Activated CD8-positive, alpha-beta memory T cell treated with anti-CD3 and anti-CD28 coated beads, Interleukin-2, amount 50 U/mL, for 48 hours (primary cell): ENCODE data around the gene LINGO3.

Experiments used
- DNase-seq: peaks from one replicate; pipeline ENCODE4 v3.0.0-alpha.2; 2020

The LINGO3 gene

DNA sequence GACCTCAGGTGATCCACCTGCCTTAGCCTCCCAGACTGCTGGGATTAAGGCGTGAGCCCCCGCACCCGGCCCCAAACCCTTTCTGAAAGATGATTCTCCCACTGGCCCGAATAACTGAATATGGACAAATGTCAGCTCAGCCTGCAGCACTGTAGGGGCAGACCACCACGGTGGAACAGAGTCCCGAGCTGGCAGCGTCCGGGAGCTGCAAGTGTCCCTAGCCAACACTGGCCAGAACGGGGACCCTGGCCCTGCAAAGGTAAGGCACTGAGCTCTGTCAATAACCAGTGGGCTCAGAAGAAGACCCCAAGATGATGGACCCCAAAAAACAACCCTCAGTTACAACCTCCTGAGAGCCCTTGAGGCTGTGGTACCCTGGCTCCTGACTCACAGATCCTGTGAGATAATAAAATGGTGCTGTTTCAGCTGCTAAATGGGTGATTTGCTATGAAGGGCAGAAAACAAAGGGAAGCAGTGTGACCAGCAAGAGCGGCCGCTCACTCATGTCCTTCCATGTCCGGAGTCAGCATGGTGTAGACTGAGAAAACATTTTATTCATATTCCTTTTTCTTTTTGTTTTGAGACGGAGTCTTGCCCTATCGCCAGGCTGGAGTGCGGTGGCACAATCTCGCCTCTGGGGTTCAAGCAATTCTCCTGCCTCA is 18.9 kb upstream of the LINGO3 start:
- no peak for DNase-seq

DNA sequence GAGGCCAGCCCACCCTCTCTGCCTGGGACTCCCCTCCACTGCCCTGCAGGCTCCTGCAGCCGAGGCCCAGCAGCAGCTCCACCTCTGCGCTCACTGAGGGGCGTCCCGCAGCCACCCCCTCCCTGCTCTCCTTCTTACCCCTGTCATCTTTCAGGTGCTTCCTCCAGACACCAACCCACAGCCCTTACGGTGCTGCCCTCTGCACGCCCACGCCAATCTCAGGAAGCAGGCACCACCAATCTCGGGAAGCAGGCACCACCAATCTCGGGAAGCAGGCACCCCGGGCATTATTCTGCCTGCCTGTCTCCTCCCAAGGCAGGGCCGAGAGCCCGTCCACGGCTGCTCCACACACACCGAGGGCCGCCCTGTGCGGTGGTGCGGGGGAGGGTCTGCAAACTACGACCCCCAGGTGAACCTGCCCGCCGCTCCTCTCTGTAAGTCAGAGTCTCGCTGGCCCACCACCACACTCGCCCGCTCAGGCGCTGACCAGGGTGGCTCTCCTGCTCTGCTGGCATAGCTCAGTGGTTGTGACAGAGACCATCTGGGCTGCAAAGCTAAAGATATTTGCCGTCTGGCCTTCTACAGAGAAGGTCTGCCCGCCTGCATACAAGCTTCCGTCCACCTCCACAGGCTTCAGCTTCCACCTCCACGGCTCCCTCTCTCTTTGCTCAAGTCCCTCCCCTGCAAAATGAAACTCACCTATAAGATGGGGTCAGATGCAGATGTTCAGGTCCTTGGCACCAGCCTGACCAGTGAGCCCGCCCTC is 17.5 kb upstream of the LINGO3 start:
- DNase-seq, result no peak

DNA sequence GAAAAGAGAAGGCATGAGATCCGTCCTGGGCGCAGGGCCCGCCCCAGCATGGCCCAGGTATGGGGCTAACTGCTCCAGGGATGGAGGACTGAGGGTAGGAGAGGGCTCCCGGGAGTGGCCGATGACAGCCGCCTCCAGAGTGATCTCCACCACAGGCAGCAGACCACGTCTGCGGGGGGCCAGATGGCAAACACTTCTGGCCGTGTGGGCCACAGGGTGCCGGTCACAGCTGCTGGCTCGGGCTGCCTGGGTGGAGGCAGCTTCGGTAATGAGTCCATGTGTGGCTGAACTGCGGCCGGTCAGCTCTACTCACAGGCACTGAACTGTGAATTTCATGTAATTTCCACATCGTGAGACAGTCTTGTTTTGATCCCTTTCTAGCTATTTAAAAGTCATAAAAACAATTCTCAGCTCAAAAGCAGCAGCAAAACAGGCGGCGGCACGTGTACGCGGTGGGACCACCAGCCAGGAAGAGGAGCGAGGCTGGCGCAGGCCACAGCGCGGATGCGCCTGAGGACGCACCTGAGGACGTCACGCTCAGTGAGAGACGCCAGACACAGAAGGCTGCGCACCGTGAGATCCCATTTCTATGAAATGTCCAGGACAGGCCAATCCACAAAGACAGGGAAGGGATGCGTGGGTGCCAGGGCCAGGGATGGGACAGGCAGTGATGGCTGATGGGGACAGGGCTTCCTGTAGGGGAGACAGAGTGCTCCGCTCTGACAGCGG is 16.4 kb upstream of the LINGO3 start:
- no peak for DNase-seq

DNA sequence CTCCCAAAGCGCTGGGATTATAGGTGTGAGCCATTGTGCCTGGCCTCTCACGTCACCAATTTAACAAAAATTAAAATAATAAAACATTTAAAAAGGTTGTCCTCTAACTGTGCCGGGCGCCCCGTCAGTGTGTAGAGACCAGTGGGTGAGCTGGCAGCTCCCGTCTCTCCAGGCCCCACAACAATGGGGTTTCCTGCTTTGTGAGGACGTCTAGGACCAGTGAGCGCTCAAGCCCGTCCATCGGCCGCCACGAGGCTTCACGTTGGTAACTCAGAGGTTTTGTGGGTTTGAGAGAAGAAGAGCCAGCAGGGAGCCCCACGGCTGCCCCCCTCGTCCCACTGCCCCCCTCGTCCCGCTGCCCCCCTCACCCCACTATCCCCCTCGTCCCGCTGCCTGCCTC is 15.8 kb upstream of the LINGO3 start:
- no peak for DNase-seq

DNA sequence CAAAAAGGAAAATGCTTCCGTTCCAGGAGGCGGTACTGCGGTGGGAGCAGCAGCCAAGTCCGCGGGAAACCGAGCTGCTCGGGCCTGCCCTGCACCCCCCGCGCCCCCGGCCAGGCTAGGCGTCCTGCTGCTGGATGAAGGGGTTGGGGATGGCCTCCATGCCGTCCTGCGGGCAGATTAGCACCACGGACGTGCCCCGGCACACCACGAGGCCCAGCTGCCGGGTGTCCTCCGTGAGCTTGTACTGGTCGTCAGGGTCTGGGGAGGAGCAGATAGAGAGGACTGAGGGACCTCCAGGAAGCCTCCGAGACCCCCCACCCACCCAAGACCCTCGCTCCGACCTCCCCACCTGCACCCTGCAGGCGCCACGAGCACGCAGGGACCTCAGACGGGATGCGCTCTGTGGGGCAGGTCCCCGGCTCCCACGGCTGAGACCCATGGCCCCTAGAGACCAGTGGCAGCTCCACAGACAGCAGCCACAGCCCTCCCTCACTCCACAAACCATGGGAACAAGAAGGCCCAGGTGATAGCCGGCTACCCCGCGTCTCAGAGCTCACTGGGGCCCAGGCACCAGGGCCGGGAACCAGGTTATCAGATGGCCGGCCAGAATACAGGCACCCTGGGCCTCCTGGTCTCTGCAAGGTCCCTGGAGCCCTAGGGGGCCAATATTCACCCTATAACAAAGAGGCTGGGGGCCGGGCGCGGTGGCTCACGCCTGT is 13.8 kb upstream of the LINGO3 start:
- no peak for DNase-seq

DNA sequence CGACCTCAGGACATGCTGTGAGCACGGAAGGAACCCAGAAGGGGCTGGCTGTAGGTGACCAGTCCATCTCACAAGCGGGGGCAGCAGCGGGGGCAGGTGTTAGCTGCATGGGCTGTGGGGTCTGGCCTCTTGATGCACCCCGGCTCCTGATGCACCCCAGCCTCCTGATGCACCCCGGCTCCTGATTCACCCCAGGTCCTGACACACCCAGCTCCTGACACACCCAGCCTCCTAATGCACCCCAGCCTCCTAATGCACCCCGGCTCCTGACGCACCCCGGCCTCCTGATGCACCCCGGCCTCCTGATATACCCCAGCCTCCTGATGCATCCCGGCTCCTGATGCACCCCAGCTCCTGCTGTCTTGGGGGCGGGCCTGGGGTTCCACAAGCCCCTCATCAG is 13.0 kb upstream of the LINGO3 start:
- DNase-seq, result no peak

DNA sequence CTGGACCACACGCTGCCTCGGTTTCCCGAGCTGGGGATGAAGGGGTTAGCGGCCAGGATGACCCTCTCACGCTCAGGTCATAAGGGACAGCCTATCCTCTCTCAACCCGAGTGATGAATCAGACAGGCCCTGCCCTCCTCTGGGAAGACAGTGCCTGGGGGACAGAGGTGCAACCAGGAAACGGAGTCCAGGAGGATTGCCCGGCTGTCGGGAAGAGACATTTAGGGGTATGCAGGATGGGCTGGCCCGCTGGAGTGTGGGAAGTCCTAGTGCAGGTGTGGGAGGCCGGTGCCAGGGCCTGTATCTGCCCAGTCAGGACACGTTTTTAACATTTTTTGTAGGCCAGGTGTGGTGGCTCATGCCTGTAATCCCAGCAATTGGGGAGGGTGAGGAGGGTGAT is 12.1 kb upstream of the LINGO3 start:
- no peak for DNase-seq

DNA sequence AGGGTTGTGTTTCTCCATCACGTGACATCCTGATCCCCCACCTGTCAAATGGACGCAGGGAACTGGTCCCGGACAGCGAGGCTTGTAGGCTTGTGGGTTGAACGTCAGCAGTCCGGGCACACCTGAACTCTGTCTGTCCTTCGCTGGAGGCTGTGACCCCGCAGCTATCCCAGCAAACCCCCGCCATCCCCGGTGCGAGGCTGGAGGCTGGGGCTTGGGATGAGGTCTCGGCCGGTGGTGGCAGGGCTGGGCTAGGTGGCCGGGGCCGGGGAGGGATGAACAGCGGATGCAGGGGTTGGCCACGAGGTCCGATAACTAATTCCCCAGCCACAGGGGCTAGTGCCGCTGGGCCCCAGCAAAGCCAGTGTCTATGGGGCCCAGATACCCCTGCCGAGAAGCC is 11.6 kb upstream of the LINGO3 start:
- DNase-seq, result no peak

DNA sequence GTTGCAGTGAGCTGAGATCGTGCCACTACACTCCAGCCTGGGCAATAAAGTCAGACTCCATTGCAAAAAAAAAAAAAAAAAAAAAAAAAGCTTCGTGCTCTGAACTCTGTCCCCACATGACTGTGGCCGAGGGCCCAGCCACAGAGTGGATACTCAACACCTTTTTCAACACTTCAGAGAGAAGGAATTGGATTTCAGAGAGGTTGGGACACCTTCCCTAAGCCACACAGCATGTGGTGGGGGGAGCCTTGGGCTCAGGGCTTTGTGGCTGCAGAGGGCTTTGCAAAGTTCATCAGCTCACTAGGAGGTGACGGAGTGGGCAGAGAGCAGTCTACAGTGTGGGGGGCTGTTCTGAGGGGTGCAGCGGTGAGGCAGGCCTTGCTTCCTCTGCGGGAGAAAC is 11.0 kb upstream of the LINGO3 start:
- DNase-seq, result no peak

DNA sequence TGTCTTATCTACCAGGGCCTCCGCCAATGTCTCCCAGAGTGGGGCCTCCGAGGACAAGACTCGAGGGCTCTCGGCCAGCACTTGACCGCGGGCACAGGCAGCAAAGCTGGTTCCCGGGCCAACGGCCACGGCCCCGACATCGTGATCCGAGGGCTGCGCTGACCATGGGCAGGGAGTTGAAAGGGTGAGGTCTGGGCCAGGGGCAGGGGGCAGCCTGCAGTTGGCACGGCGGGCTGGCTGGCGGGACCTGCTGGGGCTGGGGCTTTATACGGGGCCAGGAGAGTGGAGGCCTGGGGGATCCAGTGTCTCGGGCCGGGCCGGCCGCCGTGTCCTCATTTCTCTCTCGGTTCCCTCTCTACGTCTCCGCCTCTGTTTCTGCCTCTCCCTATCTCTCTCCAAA is 9.8 kb upstream of the LINGO3 start:
- DNase-seq, result no peak

DNA sequence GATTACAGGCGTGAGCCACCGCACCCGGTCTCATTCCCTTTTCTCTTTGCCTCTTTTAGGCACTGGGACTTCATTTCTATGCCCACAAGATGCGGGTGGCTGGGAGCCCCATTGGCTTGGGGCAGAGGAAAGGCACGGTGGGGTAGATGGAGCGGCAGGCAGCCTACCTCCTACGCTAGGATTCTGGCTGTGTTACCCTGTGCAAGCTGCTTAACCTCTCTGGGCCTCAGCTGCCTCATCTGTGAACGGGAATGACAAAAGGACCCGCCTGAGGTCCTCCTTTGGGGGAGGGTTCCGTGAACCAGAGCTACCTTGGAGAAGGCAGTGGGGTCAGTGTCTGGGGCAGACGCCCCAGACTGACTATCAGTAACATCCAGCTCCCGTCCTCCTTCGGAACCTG is 9.3 kb upstream of the LINGO3 start:
- no peak for DNase-seq

DNA sequence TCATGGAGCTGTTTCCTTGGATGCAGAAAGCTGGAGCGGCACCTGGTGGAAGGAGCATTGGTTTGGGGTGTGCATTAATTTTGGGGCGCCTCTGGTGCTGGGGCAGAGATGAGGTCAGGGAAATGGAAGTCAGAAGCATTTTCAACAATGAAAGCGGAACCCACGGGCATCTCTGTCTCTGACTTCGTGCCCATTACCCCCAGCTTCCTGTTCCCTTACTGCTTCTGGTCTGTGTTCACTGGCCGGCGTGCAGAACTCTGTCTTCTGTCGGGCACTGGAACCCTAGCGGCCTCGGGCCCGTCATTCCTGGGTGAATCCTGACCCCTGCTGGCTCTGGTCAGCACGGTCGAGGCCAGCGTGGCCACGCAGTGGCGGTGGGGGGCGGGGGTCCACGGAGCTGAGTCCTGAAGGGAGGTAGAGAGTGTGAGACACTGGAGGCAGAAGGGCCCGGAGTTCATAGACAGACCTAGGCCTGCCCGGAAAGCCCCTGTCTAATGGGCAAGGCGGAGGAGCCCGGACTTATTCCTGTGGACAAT is 7.9 kb upstream of the LINGO3 start:
- no peak for DNase-seq

DNA sequence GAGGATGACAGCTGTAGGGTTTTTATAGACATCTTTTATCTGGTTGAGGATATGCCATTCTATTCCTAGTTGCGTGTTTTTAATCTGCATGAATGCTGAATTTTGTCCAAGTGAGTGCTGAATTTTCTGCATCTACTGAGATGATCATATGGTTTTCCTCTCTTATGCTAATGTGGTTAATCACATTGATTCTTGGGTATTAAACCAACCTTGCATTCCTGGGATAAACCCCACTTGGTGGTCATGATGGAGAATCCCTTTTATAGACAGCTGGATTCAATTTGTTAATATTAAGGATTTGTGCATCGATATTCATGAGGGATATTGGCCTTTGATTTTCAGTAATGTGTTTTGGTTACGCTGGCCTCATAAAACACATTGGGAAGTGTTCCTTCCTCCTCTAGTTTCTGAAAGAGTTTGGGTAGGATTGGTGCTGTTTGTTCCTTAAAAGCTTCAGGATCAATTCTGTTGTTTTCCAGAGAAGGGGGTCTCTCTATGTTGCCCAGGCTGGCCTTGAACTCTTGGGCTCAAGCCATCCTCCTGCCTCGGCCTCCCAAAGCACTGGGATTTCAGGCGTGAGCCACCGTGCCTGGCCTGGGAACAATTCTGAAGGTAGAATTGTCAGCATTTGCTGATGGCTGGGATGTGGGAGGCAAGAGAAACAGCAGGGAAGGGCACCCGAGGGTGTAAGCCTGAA is 7.3 kb upstream of the LINGO3 start:
- DNase-seq, result no peak

DNA sequence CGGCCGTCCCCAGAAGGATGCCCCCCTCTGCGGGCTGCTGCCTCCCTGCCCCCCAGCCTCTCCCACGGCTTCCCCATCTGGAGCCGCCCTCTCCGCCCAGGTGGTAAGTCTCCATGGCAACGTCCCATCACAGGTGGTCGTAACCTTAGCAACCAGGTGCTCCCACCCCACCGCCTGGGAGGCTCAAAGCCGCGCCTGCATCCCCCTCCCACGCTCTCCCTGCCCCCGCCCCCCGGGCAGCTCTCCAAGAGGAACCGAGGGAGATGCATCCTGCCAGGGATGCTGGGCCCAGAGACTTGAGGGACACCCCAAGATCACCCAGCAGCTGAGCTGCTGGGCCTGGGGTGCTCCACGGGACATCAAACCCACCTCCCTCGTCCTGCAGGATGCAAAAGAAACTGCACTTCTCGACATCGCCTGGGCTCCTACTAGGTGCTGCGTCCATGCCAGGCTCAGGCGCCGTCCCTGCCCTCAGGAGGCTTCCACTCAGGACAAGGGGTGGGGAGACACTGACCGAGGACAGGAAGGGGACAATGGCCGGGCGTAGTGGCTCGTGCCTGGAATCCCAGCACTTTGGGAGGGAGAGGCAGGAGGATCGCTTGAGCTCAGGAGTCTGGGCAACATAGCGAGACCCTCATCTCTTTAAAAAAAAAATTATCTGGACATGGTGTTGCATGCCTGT is 5.0 kb upstream of the LINGO3 start:
- DNase-seq, result no peak

DNA sequence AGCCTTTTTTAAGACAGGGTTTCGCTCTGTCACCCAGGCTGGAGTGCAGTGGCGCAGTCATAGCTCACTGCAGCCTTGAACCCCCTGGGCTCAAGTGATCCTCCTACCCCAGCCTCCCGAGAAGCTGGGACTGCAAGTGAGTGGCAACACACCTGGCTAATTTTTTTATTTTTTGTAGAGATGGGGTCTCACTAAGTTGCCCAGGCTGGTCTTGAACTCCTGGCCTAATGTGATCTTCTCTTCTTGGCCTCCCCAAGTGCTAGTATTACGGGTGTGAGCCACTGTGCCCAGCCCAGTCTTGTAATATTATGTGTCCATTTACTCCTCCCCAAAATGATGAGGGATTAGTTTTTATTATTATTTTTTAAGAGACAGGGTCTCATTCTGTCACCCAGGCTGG is 3.1 kb upstream of the LINGO3 start:
- no peak for DNase-seq

DNA sequence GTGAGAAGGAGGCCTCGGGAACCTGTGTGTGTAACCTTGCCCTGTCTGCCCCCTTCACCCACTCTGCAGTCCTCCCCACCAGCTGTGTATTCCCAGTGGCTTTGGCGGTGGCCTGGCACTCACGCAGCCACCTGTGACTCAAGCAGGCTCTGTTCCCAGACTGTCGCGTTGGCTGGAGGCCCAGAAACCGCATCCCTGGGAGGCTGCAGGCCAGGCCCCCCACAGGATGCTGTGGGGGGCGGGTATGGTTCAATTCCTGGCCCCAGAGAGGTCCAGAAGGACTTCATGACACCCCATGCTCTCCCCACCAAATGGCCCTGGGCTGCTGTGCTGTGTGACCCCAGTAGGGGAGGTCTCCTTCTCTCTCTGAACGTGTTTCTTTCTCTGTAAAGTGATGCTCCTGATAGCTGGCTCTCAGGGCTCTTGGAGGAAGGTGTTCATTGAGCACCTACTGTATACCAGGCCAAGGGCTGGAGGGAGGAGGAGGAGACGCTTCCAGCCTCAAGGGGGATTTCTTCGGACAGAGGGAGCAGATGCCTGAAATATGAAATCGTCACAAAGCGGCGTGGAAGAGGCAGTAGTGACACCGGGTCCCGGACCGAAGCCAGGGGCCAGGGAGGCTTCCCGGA is 1.9 kb upstream of the LINGO3 start:
- DNase-seq, result no peak

DNA sequence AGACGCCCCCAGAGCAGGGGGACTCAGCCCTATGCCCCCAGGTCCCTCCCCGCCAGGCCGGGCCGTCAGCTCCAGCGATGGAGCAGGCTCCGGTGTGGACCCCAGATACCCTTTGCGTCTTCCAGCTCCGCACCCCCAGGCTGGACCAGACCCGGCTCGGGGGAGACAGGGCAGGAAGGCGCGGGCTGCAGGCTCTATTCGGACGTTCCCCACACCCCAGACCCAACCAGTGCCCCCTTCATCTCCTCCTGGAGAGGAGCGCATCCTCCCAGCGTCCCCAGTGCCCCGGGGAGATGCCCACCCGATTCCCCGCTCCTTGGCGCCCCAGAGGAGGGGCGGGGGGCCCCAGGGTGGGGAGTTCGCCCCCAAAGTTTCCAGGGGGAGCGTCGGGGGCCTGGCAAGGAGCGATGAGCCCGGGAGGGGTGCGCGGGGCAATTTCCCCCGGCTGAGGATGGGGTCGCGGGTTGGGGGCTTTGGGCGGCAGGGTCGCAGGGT is 389 bp downstream of the LINGO3 start:
- DNase-seq, result no peak

DNA sequence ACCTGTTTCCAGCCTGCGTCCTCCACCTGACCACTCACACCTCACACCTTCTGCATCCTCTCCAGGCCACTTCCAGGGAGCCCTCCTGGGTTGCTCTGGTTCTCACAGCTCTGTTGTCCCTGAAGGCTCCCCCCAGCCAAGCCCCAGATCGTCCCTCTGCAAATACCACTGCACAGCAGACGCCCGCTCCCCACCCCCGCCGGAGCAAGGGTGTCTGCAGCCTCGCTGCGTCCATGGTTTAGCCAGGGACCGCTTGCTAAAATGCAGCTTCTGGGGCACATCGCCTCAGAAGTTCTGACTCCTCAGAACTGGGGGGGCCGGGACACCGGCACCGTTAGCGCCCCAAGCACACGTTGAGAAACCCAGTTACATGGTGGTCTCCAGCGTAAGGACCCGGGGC is 983 bp downstream of the LINGO3 start:
- no peak for DNase-seq

DNA sequence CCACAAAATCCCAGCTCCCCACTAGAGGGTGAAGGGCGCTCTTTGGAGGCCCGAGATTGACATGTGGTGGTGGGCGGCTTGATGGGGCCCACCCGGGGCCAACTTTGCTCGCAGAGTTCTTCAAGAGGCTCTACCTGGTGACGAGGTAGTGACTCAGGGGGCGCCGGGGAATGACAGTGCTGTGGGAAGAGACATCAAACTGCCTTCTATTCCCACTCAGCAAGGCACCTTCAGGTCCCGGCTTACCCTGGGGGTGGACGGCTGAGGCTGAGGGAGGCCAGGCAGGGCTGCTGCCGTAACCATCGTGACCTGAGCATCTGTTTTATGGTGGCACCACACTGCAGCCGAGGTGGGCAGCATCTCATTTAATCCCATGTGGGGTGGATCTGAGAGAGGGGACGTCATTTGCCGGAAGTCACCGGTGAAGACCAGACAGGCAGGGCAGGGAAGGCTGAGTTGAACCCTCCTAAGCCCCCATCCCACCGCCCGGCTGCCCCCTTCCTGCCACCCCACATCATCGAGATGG is 1.6 kb downstream of the LINGO3 start:
- DNase-seq, result no peak

DNA sequence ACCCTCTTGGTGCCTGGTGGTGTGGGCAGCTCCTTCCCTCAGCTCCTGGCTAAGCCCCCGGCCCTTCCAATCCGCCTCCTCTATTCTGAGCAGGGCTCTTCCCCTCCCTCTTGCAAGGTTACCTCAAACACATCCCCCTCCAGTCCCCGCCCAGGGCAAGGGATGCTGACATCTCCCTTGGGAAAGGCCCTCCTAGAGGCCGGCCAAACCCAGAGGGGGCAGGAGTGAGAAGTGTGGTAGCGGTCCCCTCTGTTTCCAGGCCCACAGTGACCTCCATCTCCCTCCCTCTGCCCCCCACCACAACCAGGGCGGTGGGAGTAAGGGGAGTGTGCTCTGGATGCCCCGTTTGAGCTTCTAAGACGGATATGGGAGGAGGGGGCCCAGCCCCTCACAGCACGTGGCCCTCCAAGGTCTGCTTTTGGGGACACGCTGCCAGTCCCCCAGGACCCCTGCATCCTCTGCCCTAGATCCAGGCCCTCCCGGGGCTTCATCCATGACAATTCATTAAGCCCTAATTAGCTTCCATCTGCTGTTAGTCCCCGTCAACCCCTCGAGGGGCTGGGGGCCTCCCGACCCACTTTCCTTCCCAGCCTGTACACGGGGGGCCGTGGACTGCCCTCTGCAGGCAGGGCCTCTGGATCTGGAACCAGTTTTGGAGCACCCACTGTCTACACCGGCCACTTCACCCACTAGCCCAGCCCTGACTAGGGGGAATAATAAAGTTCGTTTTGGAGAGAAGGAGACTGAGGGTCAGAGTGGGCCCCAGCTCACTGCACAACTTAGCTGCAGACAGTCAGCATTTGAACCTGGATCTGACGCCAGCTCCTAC is 2.3 kb downstream of the LINGO3 start:
- no peak for DNase-seq
